HG03175 (cell line): ENCODE results near the gene UXS1.

Experiments used
- ATAC-seq: cut with Tn5 transposase; IDR thresholded peaks from one replicate; pipeline ENCODE4 v1.9.1; 2021; ENCODE audit warnings: mild to moderate bottlenecking, moderate library complexity; ENCODE audit not compliant: unreplicated experiment

Gene UXS1

GRCh38 chr2:106113361-106113966 is 80.6 kb downstream of the UXS1 start:
- no peak for ATAC-seq

DNA sequence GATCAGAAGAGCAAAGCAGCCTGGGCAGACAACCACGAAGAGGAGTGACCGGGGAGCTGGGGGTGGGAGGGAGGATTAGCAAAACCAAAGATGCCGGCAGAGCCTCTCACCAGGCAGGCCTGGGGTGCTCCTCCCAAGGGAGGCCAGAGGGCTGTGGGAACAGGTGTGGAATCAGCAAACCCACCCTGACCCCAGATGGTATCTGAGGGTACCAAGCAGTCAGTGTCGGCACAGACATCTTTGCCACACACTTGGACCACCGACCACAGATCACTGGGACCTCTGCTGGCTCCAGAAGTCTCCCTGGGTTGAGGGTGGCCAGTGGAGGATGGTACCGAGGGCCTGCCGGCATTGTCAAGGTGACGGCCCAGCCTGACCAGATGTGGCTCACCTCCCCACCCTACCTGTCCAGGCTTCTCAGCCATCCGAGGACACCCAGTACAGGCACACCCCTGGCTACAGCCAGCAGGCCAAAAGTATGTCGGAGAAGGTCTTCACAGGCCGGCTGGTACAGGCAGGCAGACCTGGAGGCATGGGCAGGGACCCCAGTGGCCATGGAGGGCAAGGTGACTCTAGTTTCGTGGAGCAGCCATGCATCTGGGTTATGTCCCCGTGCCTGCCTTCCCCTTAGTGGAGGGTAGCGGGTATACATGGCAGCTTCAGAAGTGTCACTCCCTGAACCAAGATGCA is 82.1 kb downstream of the UXS1 start:
- ATAC-seq = no peak

DNA sequence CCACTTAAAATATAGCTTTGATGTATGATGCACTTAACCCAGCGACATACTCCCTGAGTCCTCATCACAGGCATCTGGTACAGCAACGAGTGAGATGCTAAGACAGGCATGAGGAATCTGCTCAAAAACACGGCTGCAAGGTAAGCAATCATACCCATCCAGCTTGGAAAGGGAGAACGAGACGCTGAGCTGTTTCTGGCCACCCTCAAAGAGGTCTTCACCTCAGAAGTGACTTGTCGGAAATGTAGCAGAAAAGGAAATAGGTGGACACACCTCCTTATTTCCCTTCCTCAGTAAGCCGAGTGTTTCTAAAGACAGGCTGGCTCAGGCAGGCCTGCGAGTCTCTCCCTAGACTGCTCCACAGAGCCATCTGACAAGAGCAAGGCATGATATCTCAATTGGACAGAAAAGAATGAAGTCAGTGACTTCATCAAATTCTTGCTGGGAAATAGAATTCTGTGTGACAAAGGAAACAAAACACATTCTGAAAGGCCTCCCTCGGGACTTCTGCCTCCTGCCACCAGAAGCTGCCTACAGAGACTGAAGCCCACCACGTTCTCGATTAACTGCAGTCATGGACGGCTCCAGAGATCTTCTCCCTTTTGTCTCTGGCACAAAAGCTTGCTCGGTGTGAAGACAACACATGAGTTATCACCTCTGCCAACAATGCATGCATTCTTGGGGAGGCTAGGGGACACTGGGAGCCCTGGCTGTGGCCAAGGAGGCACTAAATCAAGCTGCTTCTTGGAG is 84.3 kb downstream of the UXS1 start:
- no peak for ATAC-seq

GRCh38 chr2:106108791-106109190 is 85.3 kb downstream of the UXS1 start:
- ATAC-seq = no peak

- no peak for ATAC-seq
Observed at GRCh38 chr2:106108351-106108750, 85.8 kb downstream of the UXS1 start.

GRCh38 chr2:106107509-106108131 is 86.5 kb downstream of the UXS1 start:
- ATAC-seq = no peak

- ATAC-seq = no peak
Observed at GRCh38 chr2:106106622-106107508, 87.2 kb downstream of the UXS1 start.

DNA sequence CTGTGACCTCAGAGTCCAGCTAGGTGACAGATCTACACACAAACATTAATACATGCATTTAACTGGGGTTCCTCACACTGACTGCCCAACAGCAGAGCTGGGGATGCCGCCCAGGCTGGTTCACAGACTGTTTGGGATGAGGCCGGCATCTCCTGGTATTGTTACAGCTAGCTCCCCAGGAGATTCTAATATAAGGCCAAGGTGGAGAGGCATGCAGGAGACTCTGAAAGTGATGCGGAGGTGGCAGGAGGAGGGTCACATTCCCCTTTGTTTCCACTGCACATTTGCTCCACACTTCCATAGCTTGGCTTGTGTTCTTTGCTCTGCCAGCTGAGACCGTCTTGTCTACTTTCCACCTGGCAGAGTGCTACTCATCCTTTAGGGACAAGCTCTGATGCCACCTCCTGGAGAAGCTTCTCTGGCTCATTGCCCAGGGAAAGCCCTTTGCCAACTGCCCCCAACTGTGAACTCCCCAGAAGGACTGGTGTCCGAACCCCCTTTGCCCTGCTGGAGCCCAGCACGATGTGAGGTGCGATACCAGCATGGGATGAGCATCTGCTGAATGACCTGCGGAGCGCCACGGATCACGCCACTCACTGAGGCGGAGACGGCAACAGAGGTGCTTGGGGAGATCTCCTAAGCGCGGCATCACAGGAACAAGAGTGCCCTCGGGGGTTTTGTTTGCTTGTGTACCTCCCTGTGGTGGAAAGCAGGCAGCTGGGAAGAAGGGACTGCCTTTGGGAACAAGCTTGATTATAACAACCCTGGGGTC is 88.8 kb downstream of the UXS1 start:
- no peak for ATAC-seq

DNA sequence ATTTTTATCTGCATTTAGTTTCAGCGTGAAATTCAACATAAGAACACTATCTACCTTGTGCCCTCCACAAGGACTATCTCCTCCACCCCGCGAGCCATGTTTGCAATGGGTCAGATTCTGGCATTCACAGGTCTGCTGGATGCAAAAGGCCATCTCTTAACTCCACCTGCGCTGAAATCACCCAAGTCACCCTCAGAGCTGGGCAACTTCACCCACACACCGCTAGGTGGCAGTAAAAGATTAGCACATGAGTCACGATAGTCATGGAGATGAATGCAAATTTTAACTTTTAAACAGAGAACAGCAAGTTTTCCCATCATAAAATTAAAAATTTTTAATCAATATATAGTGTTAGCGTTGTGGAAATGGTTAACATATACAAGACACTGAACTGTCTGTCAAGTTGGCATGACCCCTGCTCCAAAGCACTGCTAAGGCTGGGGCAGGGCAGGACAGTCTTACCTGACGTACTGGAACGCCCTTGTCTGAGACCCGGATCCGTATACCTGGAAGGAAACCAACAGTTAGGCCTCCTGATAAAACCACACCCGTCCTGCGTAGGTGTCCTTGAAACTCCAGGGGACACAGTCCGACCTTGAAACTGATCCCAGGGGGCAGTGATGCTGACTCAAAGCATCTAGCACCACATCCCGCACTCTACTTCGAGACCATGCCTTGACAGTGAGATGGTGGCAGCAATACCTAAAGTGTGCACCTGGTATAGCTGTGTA is 89.6 kb downstream of the UXS1 start:
- peak; percentile 73 for ATAC-seq

DNA sequence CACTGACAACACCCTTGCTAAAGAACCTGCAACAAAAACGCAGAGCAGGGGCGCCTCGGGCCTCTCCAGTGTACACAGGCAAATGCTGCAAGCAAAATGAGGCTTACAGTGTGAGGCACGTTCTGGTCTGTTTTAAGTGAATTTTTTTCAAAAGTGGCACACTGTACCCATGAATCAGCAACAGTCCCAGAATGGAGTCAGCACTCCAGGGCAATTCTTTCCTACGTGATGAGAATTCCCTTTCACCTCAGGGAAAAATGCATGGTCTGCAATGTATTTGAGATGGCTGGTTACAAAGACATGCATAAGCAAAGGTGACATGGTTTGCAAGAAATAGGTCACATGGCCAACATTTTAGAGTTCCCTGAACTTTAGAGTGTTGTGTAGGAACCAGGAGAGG is 94.4 kb downstream of the UXS1 start:
- no peak for ATAC-seq

- ATAC-seq = no peak
Observed at GRCh38 chr2:106098664-106099063, 95.4 kb downstream of the UXS1 start.

GRCh38 chr2:106098081-106098480 is 96.0 kb downstream of the UXS1 start:
- no peak for ATAC-seq

DNA sequence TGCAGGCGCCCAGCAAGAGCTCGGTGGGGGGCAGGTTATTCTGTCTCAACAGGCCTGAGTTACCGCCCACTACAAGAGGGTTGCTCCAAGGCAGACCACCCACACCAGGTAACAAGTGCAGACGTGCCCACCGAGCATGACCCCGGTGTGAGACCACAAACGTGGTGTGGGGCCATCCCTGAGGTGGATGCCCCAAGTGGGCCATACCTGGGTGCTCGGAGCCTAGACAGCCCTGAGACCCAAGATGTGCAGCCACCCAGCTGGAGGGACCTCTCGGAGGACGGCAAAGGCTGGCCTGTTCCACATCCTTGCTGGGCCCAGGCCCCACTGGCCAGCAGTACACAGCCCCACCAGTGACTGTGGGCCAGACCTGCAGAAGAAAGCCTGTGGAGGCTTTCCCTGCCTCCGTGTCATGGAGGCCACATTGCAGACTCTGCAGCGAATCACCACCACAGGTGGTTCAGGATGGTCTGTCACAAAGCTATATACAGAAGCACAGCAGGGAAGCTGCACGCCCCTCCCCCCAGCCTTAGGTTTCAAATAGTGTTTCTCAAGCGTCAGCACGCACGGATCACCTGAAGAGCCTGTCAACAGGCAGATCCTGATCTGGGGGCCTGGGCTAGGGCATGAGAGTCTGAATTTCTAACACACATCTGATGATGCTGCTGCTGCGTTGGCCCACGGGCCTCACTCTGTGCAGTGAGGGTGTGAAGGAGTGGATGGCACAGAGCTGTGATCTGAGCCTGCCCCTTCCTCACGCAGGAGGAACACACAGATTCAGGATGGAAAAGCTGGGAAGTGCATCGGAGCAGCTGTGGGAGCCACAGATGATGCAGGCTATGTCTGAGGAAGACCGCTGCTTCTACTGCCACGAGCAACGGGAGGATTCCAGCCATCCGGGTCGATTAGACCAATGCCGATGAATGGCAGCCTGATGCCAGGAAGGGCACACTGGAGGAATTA is 96.8 kb downstream of the UXS1 start:
- no peak for ATAC-seq

- ATAC-seq = no peak
Observed at GRCh38 chr2:106096299-106097037, 97.6 kb downstream of the UXS1 start.

DNA sequence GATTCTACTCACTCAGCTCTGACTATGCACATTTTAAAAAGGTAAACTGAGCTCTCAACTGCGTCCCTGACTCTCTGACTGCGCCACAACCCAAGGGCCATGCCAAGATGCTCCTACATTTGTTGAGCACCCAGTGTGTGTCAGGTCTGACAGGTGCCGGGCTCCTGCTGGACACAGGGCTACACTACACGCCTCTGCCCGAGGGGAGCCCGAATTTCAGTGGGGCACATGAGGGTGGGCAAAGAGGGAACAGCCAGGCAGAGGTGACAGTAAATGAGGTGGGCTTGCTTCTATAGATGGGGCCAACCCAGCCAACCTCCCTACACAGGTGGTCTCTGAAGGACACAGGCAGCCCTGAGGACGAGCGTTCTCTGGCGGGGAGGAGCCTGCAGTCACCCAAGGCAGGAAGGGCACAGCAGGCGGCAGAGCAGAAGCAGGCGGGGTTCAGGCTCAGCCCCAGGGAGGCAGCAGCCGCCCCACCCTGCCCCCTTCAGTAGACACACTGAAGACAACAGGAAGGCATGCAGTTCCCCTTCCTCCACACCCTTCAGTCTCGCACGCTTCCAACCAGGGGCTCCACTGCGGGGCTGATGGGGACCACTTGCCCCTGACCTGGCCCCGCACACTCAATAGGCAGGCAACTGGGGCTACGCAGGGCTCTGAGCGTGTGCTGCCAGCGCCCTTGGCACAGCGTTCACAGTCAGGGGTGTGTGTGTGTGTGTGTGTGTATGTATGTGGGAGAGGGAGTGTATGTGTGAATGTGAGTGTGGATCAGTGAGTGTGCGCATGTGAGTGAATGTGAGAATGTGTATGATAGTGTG is 98.4 kb downstream of the UXS1 start:
- ATAC-seq = no peak

DNA sequence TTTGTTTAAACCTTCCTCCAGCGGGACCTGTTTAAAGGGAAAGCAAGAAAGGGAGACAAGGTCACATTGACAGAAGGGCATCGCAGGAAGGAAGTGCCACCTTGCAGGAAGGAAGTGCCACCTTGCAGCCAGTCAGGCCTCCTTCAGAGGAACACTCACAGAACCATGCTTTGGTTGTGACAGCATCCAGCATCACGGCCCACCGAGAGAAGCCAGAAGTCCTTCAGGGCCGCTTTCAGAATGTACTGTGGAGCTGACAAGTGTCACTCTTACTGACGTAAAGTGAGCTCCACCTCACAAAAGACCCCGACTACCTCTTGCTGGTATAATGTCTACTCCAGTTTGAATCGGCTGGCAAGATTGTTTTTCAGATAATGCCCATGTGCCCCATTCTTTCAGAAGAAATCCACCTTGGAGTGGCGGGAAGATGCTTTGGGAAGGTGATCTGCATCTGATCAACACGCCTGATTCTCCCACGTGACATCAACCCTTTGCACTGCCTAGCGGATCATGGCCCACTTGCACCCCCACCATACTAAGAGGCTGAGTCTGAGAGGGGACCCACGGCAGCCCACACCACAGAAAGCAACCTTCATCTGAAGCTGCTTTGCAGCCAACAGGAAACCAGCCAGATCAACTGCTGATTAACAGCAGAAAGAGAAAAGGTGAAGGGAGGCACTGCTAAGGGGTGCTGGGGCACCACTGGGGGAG is 99.8 kb downstream of the UXS1 start:
- ATAC-seq = no peak
